ENCODE results near the gene RACK1.

DNA sequence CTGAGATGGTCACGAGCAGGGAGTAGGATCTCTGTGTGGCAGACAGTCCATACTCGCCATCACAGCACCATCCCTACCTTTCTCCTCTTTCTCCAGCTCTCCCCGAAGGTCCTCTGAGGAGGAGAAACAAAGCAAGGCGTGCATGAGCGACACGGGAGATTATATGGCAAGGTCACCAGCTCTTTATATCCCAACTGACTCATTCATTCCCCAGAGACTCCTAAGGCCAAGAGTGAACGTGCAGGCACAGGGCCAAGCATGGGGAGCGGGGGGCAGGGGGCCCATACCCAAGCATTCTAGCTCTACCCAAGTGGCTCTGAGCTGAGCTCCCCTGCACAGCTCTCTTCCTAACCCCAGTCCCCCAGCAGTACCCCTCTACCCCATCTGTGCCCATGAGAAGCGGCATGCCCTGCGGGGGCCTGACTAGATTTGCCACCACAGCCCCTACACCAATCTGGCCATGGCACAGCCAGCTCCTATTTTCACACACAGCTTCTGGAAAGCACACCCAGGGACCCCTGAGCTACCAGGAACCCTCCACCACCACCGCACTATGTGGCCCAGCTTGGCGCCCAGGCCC is 45.5 kb downstream of the RACK1 start:
- TF ChIP-seq, protein P1, sequence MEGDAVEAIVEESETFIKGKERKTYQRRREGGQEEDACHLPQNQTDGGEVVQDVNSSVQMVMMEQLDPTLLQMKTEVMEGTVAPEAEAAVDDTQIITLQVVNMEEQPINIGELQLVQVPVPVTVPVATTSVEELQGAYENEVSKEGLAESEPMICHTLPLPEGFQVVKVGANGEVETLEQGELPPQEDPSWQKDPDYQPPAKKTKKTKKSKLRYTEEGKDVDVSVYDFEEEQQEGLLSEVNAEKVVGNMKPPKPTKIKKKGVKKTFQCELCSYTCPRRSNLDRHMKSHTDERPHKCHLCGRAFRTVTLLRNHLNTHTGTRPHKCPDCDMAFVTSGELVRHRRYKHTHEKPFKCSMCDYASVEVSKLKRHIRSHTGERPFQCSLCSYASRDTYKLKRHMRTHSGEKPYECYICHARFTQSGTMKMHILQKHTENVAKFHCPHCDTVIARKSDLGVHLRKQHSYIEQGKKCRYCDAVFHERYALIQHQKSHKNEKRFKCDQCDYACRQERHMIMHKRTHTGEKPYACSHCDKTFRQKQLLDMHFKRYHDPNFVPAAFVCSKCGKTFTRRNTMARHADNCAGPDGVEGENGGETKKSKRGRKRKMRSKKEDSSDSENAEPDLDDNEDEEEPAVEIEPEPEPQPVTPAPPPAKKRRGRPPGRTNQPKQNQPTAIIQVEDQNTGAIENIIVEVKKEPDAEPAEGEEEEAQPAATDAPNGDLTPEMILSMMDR (IDR thresholded peaks at IDR 0.05; ENCODE audit: low read depth, low read length, poor library complexity, severe bottlenecking), result no peak
- TF ChIP-seq EZH2phosphoT487 (IDR thresholded peaks at IDR 0.05; ENCODE audit: borderline replicate concordance, low read length), result no peak

All from DOHH2 (cell line).